Epithelial cell of proximal tubule (primary cell): ENCODE results near the gene CADM2. TPM values are rescaled to one million over a fixed set of nuclear protein-coding genes. Genes with fewer than 3 reads are reported as not detected.

ENCODE experiments used
- DNase-seq: peaks from one replicate; pipeline ENCODE4 v3.0.0-alpha.2; 2011; ENCODE audit warnings: low read depth
- H3K4me3 ChIP-seq: 2 replicates; pipeline ENCODE4 v1.5.1; 2011; ENCODE audit warnings: low read depth, mild to moderate bottlenecking, low read length
- CTCF ChIP-seq: conservative IDR thresholded peaks from 2 replicates; pipeline ENCODE4 v1.5.1; 2012; ENCODE audit warnings: low read depth, mild to moderate bottlenecking, low read length
- total RNA-seq: library from RNA; depleted of rRNA; stranded (reverse); fragments of >200 nt; gene quantifications from 2 replicates; pipeline ENCODE4 v1.2.3, GENCODE V29; 2015

Gene CADM2
- total RNA-seq, 1 donor from 2014 or later: not detected

- no peak for DNase-seq
- no peak overlapping the region for H3K4me3 ChIP-seq
- TF ChIP-seq CTCF: no peak
Observed at GRCh38 chr3:85576697-85577200, 618.0 kb downstream of the CADM2 start.

- no peak overlapping the region for H3K4me3 ChIP-seq
- DNase-seq: no peak
- TF ChIP-seq CTCF: no peak
Observed at GRCh38 chr3:85584779-85585356, 626.1 kb downstream of the CADM2 start.

- H3K4me3 ChIP-seq: no peak overlapping the region
- no peak for DNase-seq
- no peak for TF ChIP-seq CTCF
Observed at GRCh38 chr3:85586018-85586417, 627.2 kb downstream of the CADM2 start.

- TF ChIP-seq CTCF: no peak
- H3K4me3 ChIP-seq: no peak overlapping the region
- DNase-seq: peak; percentile 47
Observed at GRCh38 chr3:85589145-85589544, 630.4 kb downstream of the CADM2 start.

- DNase-seq: no peak
- no peak for TF ChIP-seq CTCF
- H3K4me3 ChIP-seq: no peak overlapping the region
Observed at GRCh38 chr3:85591451-85591850, 632.7 kb downstream of the CADM2 start.

- H3K4me3 ChIP-seq: no peak overlapping the region
- TF ChIP-seq CTCF: no peak
- no peak for DNase-seq
Observed at GRCh38 chr3:85592256-85592655, 633.5 kb downstream of the CADM2 start.

GRCh38 chr3:85594676-85595075, 635.9 kb downstream of the CADM2 start:
- TF ChIP-seq CTCF: no peak
- DNase-seq: no peak
- no peak overlapping the region for H3K4me3 ChIP-seq
